ENCODE data around the gene ICAM1. TPM values are rescaled to one million over a fixed set of nuclear protein-coding genes. Genes with fewer than 3 reads are reported as not detected.
A peak's percentile ranks its signal among the peaks of the same experiment; 100 is the strongest.

The ICAM1 gene
- total RNA-seq, 1 experiment from 2014 or later, result 2.3 TPM

- H2AFZ ChIP-seq (ENCODE audit: low read length), result no peak overlapping the region
- no CpG with 5 or more reads among the region's 34 CpGs for WGBS (ENCODE audit: extremely low coverage, insufficient read length, low lambda C conversion rate)
- H3K27me3 Mint-ChIP-seq (ENCODE audit: low read depth), result peaks cover 43% of the 10 kb centered on the region
Observed at GRCh38 chr19:10284065-10284959, 13.4 kb downstream of the ICAM1 start.

More at GRCh38 chr19:10284065-10284959, 13.4 kb downstream of the ICAM1 start:
- Histone ChIP-seq H3K23ac (ENCODE audit: insufficient read length, low read depth, low read length) (no peak overlapping the region), H3T11ph (ENCODE audit: low read length) (no peak overlapping the region), H4K20me1 (ENCODE audit: control insufficient read depth, insufficient read depth, insufficient read length) (no peaks in the 10 kb centered on the region), H2BK20ac (ENCODE audit: low read depth, low read length, poor library complexity, severe bottlenecking) (no peak overlapping the region), H3K27ac (ENCODE audit: insufficient read length, low read depth, low read length) (no peak overlapping the region), H3K18ac (ENCODE audit: insufficient read length, low read depth, low read length) (no peak overlapping the region), H2BK120ac (ENCODE audit: low read depth, low read length, poor library complexity, severe bottlenecking) (no peak overlapping the region), H3K27me3 (ENCODE audit: insufficient read depth, low read length) (peaks cover 10% of the 10 kb centered on the region; the same call in 1 of the 2 replicates), H4K5ac (ENCODE audit: insufficient read length, low read depth, low read length) (no peak overlapping the region), H2BK12ac (ENCODE audit: insufficient read length, low read depth, low read length) (no peak overlapping the region), H3K56ac (ENCODE audit: insufficient read length, low read depth, low read length) (no peak overlapping the region), H2BK15ac (ENCODE audit: low read depth, low read length) (no peak overlapping the region), H3K79me1 (ENCODE audit: insufficient read depth, low read depth, low read length, poor library complexity, severe bottlenecking) (no peaks in the 10 kb centered on the region), H4K8ac (replicated peaks; ENCODE audit: insufficient read length, low read depth, low read length) (no peak overlapping the region), H3K9me3 (ENCODE audit: control insufficient read depth, low read depth, low read length) (no peaks in the 10 kb centered on the region), H3K23me2 (ENCODE audit: insufficient read length, low read depth, low read length, poor library complexity, severe bottlenecking) (peaks cover 14% of the 10 kb centered on the region), H4K91ac (ENCODE audit: insufficient read length, low read depth, low read length) (no peak overlapping the region), H3K4ac (ENCODE audit: low read depth, low read length) (no peak overlapping the region), H3K4me1 (ENCODE audit: insufficient read depth, low read length) (no peaks in the 10 kb centered on the region), H3K79me2 (ENCODE audit: insufficient read depth, low read length) (no peaks in the 10 kb centered on the region), H3K14ac (ENCODE audit: insufficient read depth, low read length) (no peak overlapping the region), H3K4me2 (ENCODE audit: insufficient read depth, insufficient read length, low read length) (no peak overlapping the region), H2AK5ac (ENCODE audit: insufficient read length, low read length) (no peak overlapping the region), H3K9ac (ENCODE audit: extremely low read depth, insufficient read length, low read length) (no peak overlapping the region), H2BK5ac (ENCODE audit: insufficient read length, low read length) (no peak overlapping the region)
- Mint-ChIP-seq H3K4me1 (peaks cover 5 to 27% of the 10 kb centered on the region in 2 experiments; a peak in 3 of 4 replicates), H3K4me3 (no peak overlapping the region), H3K36me3 (ENCODE audit: insufficient read depth in 1 of 3, low read depth in 3 of 3) (peaks cover 0 to 7% (median 0%) of the 10 kb centered on the region in 3 experiments; a peak in 3 of 7 replicates), H3K9me3 (peaks cover 0 to 3% of the 10 kb centered on the region in 2 experiments; a peak in 2 of 5 replicates), H3K27ac (peak overlapping the region in 1 of 3 experiments; percentile 94; a peak in 1 of 7 replicates)
- no peak for TF ChIP-seq CTCF (conservative IDR thresholded peaks at IDR 0.05)
- no peak for DNase-seq
